ENCODE measurements around the gene SHPK. TPM values are rescaled to one million over a fixed set of nuclear protein-coding genes. Genes with fewer than 3 reads are reported as not detected.
A peak's percentile ranks its signal among the peaks of the same experiment; 100 is the strongest.

SHPK gene
- total and polyA plus RNA-seq, 2 of the 4 experiments (the other 2 are of a cell fraction) = 11.1 to 14.3 TPM

DNA sequence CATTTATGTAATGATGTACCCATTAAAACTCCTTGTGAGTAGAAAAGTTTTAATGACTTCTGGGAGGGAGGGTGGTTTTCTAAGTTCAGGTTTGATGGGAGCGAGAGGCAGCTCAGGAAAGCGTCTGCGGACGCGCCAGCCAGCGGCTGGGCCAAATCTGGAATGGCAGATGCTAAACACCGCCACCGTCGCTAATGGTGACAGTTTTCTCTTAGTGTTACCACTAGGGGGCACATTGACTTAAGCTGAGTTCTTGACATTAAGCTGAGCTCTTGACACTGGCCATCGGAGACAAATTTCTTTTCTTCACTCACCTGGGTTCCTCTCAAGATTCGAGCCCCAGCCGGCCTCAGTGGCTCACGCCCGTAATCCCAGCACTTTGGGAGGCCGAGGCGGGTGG, 33.6 kb downstream of the SHPK start:
- Histone ChIP-seq H3K4ac (ENCODE audit: low read depth, low read length) (no peak overlapping the region), H2AK5ac (ENCODE audit: low read depth, low read length) (no peak overlapping the region), H3K56ac (ENCODE audit: extremely low read depth, insufficient read depth, low read length) (no peak overlapping the region), H2BK15ac (ENCODE audit: low read depth, low read length) (no peak overlapping the region), H2BK5ac (ENCODE audit: low read depth, low read length, poor library complexity, severe bottlenecking) (no peak overlapping the region), H4K91ac (ENCODE audit: insufficient read depth, low read depth, low read length) (no peak overlapping the region), H3K36me3 (ENCODE audit: control insufficient read depth, insufficient read depth, low read length) (peaks cover 4% of the 10 kb centered on the region), H4K8ac (ENCODE audit: low read depth in 2 of 2, low read length in 2 of 2) (no peak overlapping the region), H4K5ac (ENCODE audit: low read depth, low read length) (no peak overlapping the region), H3K9me3 (ENCODE audit: control insufficient read depth, insufficient read depth, low read length) (no peaks in the 10 kb centered on the region), H3K4me2 (ENCODE audit: low read depth, low read length) (no peak overlapping the region), H3K79me1 (ENCODE audit: low read depth in 1 of 2, low read length in 2 of 2) (no peaks in the 10 kb centered on the region; a peak in 1 of 4 replicates), H3K27ac (ENCODE audit: insufficient read depth, low read length) (no peak overlapping the region), H2AK9ac (replicated peaks; ENCODE audit: low read depth, low read length, poor library complexity) (no peak overlapping the region), H4K20me1 (ENCODE audit: insufficient read depth, low read length) (peaks cover 3% of the 10 kb centered on the region; the same call in 1 of the 2 replicates), H3K18ac (ENCODE audit: low read depth, low read length) (no peak overlapping the region), H2AFZ (replicated peaks; ENCODE audit: low read length, poor library complexity) (no peak overlapping the region), H2BK120ac (ENCODE audit: low read depth, low read length) (no peak overlapping the region), H3K9ac (ENCODE audit: low read depth, low read length) (no peak overlapping the region), H3K4me1 (ENCODE audit: control insufficient read depth, insufficient read depth, low read length) (peaks cover 4% of the 10 kb centered on the region), H3K14ac (replicated peaks; ENCODE audit: low read depth, low read length) (no peak overlapping the region), H3K27me3 (ENCODE audit: control insufficient read depth, insufficient read depth, low read length) (no peaks in the 10 kb centered on the region), H3K4me3 (ENCODE audit: insufficient read depth, low read depth, low read length) (no peak overlapping the region), H2BK20ac (ENCODE audit: low read depth, low read length) (no peak overlapping the region), H3K23ac (ENCODE audit: low read depth, low read length) (no peak overlapping the region), H3K9me1 (ENCODE audit: insufficient read depth, low read length) (peaks cover 5% of the 10 kb centered on the region; the same call in 1 of the 2 replicates)
- TF ChIP-seq CHD1 (IDR thresholded peaks at IDR 0.05; ENCODE audit: low read depth, low read length) (no peak), MAFK (IDR thresholded peaks at IDR 0.05; ENCODE audit: low read depth, low read length) (no peak), MAZ (IDR thresholded peaks at IDR 0.05; ENCODE audit: borderline replicate concordance, low read depth, low read length) (no peak)
- TF ChIP-seq, protein P1, sequence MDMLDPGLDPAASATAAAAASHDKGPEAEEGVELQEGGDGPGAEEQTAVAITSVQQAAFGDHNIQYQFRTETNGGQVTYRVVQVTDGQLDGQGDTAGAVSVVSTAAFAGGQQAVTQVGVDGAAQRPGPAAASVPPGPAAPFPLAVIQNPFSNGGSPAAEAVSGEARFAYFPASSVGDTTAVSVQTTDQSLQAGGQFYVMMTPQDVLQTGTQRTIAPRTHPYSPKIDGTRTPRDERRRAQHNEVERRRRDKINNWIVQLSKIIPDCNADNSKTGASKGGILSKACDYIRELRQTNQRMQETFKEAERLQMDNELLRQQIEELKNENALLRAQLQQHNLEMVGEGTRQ (IDR thresholded peaks at IDR 0.05; ENCODE audit: low read depth, low read length) = no peak
- ATAC-seq (ENCODE audit: low read depth) = no peak
- BruUV-seq (replicated peaks) = no TSS peak
- WGBS, 2 experiments (ENCODE audit: extremely low coverage in 2 of 2, insufficient read length in 1 of 2) = no CpG with 5 or more reads among the region's 16 CpGs
- ChIA-PET CTCF (interaction anchor here (0.6 kb wide), 1 partner anchor 11 kb away, joined by 3 read pairs; no protein-coding TSS in a partner anchor), POLR2A (ENCODE audit: unreplicated experiment) (no interaction called here)
- dilution Hi-C loops (cut with HindIII; ENCODE audit: low sequenced_read_pairs, unreplicated experiment) (no loop called here), in situ Hi-C loops (cut with MboI; ENCODE audit: low sequenced_read_pairs) (no loop called here), intact Hi-C loops (cut with micrococcal nuclease) (no loop called here)
- peak; percentile 6 for DNase-seq
